GM15510 (cell line): ENCODE data around the gene SH3D19.

Source experiments
- POLR2A ChIP-seq: IDR thresholded peaks from 3 replicates; pipeline ENCODE4 v1.6.1; 2011; ENCODE audit warnings: borderline replicate concordance; ENCODE audit not compliant: insufficient read length; ENCODE audit errors: extremely low read depth

SH3D19 gene

GRCh38 chr4:151304755-151305154, 20.6 kb downstream of the SH3D19 start:
- no peak for TF ChIP-seq POLR2A

GRCh38 chr4:151304226-151304625, 21.2 kb downstream of the SH3D19 start:
- TF ChIP-seq POLR2A, result no peak

GRCh38 chr4:151302432-151302831, 23.0 kb downstream of the SH3D19 start:
- no peak for TF ChIP-seq POLR2A

GRCh38 chr4:151297170-151297569, 28.2 kb downstream of the SH3D19 start:
- no peak for TF ChIP-seq POLR2A

GRCh38 chr4:151296227-151296626, 29.2 kb downstream of the SH3D19 start:
- no peak for TF ChIP-seq POLR2A

- TF ChIP-seq POLR2A, result no peak
Observed at GRCh38 chr4:151294833-151295496, 30.4 kb downstream of the SH3D19 start.

GRCh38 chr4:151292038-151292437, 33.4 kb downstream of the SH3D19 start:
- no peak for TF ChIP-seq POLR2A

- TF ChIP-seq POLR2A, result no peak
Observed at GRCh38 chr4:151291485-151291884, 33.9 kb downstream of the SH3D19 start.

- TF ChIP-seq POLR2A, result no peak
Observed at GRCh38 chr4:151287409-151287808, 38.0 kb downstream of the SH3D19 start.

- TF ChIP-seq POLR2A, result no peak
Observed at GRCh38 chr4:151284534-151285245, 40.7 kb downstream of the SH3D19 start.

GRCh38 chr4:151276787-151277562, 48.4 kb downstream of the SH3D19 start, which contains the start of gene PRSS48:
TSS of gene PRSS48 (plus strand) at chr4:151277161. CDS start at chr4:151277173, 12 bp downstream.
- TF ChIP-seq POLR2A, result no peak

- no peak for TF ChIP-seq POLR2A
Observed at GRCh38 chr4:151267822-151268535, 57.4 kb downstream of the SH3D19 start.

GRCh38 chr4:151267104-151267503, 58.3 kb downstream of the SH3D19 start:
- no peak for TF ChIP-seq POLR2A

- TF ChIP-seq POLR2A, result no peak
Observed at GRCh38 chr4:151266497-151266896, 58.9 kb downstream of the SH3D19 start.

GRCh38 chr4:151263455-151263854, 62.0 kb downstream of the SH3D19 start:
- no peak for TF ChIP-seq POLR2A
